ENCODE measurements around the gene RAB3B.

DNA sequence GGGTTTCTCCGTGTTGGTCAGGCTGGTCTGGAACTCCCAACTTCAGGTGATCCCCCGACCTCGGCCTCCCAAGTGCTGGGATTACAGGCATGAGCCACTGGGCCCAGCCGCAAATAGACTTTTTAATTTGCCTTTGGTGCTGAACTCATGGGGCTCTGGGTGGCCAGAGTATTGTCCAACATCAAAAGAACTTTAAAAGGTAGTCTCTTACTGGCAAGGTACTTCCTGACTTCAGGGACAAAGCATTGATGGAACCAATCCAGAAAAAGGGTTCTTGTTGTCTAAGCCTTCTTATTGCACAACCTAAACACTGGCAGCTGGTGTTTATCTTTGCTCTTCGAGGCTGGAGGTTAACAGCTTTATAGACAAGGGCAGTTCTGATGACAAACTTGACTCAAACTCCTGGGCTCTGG is 46.9 kb upstream of the RAB3B start:
- TF ChIP-seq CTCF (IDR thresholded peaks at IDR 0.05; ENCODE audit: insufficient read depth, low read length) (no peak), POLR2AphosphoS5 (IDR thresholded peaks at IDR 0.05; ENCODE audit: low read depth) (no peak), REST (IDR thresholded peaks at IDR 0.05; ENCODE audit: insufficient replicate concordance, low read depth) (no peak)
